Effector memory CD8-positive, alpha-beta T cell (primary cell): Measurements from ENCODE around the gene PLA2G6.

ENCODE experiments used
- ATAC-seq: fragments of 150-1000 bp; cut with Tn5 transposase; replicated peaks from 2 replicates; pipeline ENCODE4 v1.10.0; 2021; ENCODE audit warnings: mild to moderate bottlenecking, moderate library complexity
- DNase-seq, 3 experiments: peaks; one replicate each; pipeline ENCODE4 v3.0.0; 2021
- H3K27ac Mint-ChIP-seq, 2 donors: one replicate each; pipeline ENCODE4 v1.8.0; 2022; ENCODE audit warnings: mild to moderate bottlenecking in 2 of 2, mixed read lengths in 2 of 2, moderate library complexity in 2 of 2
- H3K27me3 Mint-ChIP-seq, 2 donors: one replicate each; pipeline ENCODE4 v1.8.0; 2022; ENCODE audit warnings: mixed read lengths in 2 of 2
- H3K36me3 Mint-ChIP-seq: one replicate; pipeline ENCODE4 v1.8.0; 2022; ENCODE audit warnings: mild to moderate bottlenecking, moderate library complexity, mixed read lengths; ENCODE audit not compliant: insufficient read depth
- H3K4me1 Mint-ChIP-seq, 2 donors: one replicate each; pipeline ENCODE4 v1.8.0; 2022; ENCODE audit warnings: low read depth in 2 of 2, mixed read lengths in 2 of 2
- H3K4me3 Mint-ChIP-seq, 2 donors: one replicate each; pipeline ENCODE4 v1.8.0; 2022; ENCODE audit warnings: mild to moderate bottlenecking in 2 of 2, mixed read lengths in 2 of 2, moderate library complexity in 2 of 2
- H3K9me3 Mint-ChIP-seq, 2 donors: one replicate each; pipeline ENCODE4 v1.8.0; 2022; ENCODE audit warnings: mixed read lengths in 2 of 2
- total RNA-seq, 9 experiments: gene quantifications; one replicate each; lab custom pipeline; 2026; lab: John Stamatoyannopoulos, UW

PLA2G6 gene
- total RNA-seq: 24.6 to 101 (median 49.9) reads per million in 9 experiments

GRCh38 chr22:38181453-38182200 is at the start of gene PLA2G6:
Gene PLA2G6 (minus strand): TSS chr22:38181830. CDS start chr22:38169426, 12,404 bp downstream.
- Mint-ChIP-seq H3K4me1 (peaks cover 30 to 39% of the 10 kb centered on the region in 2 donors), H3K9me3 (no peaks in the 10 kb centered on the region), H3K36me3 (peaks cover 18% of the 10 kb centered on the region), H3K27me3 (no peaks in the 10 kb centered on the region), H3K4me3 (peak within 1 kb of the TSS; percentile 88 to 97), H3K27ac (peak within 1 kb of the TSS; percentile 94 to 96)
- DNase-seq (peak; percentile 95 to 97 (median 95)), ATAC-seq (peak; percentile 85)

- DNase-seq (no peak), ATAC-seq (no peak)
- Mint-ChIP-seq H3K36me3 (peaks cover 28% of the 10 kb centered on the region), H3K27ac (peak overlapping the region in 1 of 2 donors; percentile 82), H3K4me3 (peak overlapping the region in 1 of 2 donors; percentile 17), H3K9me3 (no peaks in the 10 kb centered on the region), H3K4me1 (peaks cover 0 to 18% of the 10 kb centered on the region in 2 donors), H3K27me3 (no peaks in the 10 kb centered on the region)
Observed at GRCh38 chr22:38230916-38231315, 49.3 kb upstream of the PLA2G6 start.

GRCh38 chr22:38230108-38230825 is 48.6 kb upstream of the PLA2G6 start:
- ATAC-seq (peak; percentile 76), DNase-seq (peak; percentile 44 to 52 (median 46))
- Mint-ChIP-seq H3K9me3 (no peaks in the 10 kb centered on the region), H3K27me3 (no peaks in the 10 kb centered on the region), H3K36me3 (peaks cover 25% of the 10 kb centered on the region), H3K4me1 (peaks cover 0 to 18% of the 10 kb centered on the region in 2 donors), H3K4me3 (peak overlapping the region in 1 of 2 donors; percentile 17), H3K27ac (peak overlapping the region; percentile 25 to 82)

GRCh38 chr22:38228873-38229740 is 47.5 kb upstream of the PLA2G6 start:
- ATAC-seq: peak; percentile 56
- Mint-ChIP-seq H3K4me3 (peak overlapping the region in 1 of 2 donors; percentile 24), H3K27ac (peak overlapping the region; percentile 81 to 84), H3K4me1 (peaks cover 0 to 18% of the 10 kb centered on the region in 2 donors), H3K27me3 (no peaks in the 10 kb centered on the region), H3K9me3 (no peaks in the 10 kb centered on the region), H3K36me3 (peaks cover 26% of the 10 kb centered on the region)
- no peak for DNase-seq

- ATAC-seq (no peak), DNase-seq (no peak)
- Mint-ChIP-seq H3K4me3 (peak overlapping the region in 1 of 2 donors; percentile 24), H3K27ac (peak overlapping the region; percentile 81 to 84), H3K27me3 (no peaks in the 10 kb centered on the region), H3K9me3 (no peaks in the 10 kb centered on the region), H3K36me3 (peaks cover 27% of the 10 kb centered on the region), H3K4me1 (peaks cover 0 to 18% of the 10 kb centered on the region in 2 donors)
Observed at GRCh38 chr22:38228326-38228872, 46.8 kb upstream of the PLA2G6 start.

GRCh38 chr22:38226853-38227649 is 45.4 kb upstream of the PLA2G6 start:
- no peaks in the 10 kb centered on the region for H3K27me3 Mint-ChIP-seq
- no peak overlapping the region for H3K27ac Mint-ChIP-seq
- H3K4me3 Mint-ChIP-seq: no peak overlapping the region
- peaks cover 21% of the 10 kb centered on the region for H3K36me3 Mint-ChIP-seq
- DNase-seq (no peak), ATAC-seq (no peak)
- H3K9me3 Mint-ChIP-seq: no peaks in the 10 kb centered on the region
- peaks cover 0 to 23% of the 10 kb centered on the region in 2 donors for H3K4me1 Mint-ChIP-seq

GRCh38 chr22:38223289-38223960 is 41.8 kb upstream of the PLA2G6 start:
- Mint-ChIP-seq H3K9me3 (no peaks in the 10 kb centered on the region), H3K27me3 (no peaks in the 10 kb centered on the region), H3K36me3 (peaks cover 45% of the 10 kb centered on the region), H3K4me3 (no peak overlapping the region), H3K4me1 (peaks cover 6 to 20% of the 10 kb centered on the region in 2 donors), H3K27ac (peak overlapping the region in 1 of 2 donors; percentile 95)
- DNase-seq (no peak), ATAC-seq (no peak)

GRCh38 chr22:38222797-38223119 is 41.1 kb upstream of the PLA2G6 start:
- H3K4me1 Mint-ChIP-seq: peaks cover 6 to 25% of the 10 kb centered on the region in 2 donors
- no peak for DNase-seq
- no peaks in the 10 kb centered on the region for H3K9me3 Mint-ChIP-seq
- H3K4me3 Mint-ChIP-seq: no peak overlapping the region
- peak overlapping the region in 1 of 2 donors; percentile 95 for H3K27ac Mint-ChIP-seq
- ATAC-seq: no peak
- H3K27me3 Mint-ChIP-seq: no peaks in the 10 kb centered on the region
- H3K36me3 Mint-ChIP-seq: peaks cover 52% of the 10 kb centered on the region

GRCh38 chr22:38221908-38222796 is 40.5 kb upstream of the PLA2G6 start:
- peaks cover 6 to 25% of the 10 kb centered on the region in 2 donors for H3K4me1 Mint-ChIP-seq
- no peaks in the 10 kb centered on the region for H3K9me3 Mint-ChIP-seq
- peak overlapping the region in 1 of 2 donors; percentile 95 for H3K27ac Mint-ChIP-seq
- no peaks in the 10 kb centered on the region for H3K27me3 Mint-ChIP-seq
- peaks cover 58% of the 10 kb centered on the region for H3K36me3 Mint-ChIP-seq
- H3K4me3 Mint-ChIP-seq: no peak overlapping the region
- DNase-seq (no peak), ATAC-seq (no peak)

GRCh38 chr22:38221407-38221806 is 39.8 kb upstream of the PLA2G6 start:
- no peak for ATAC-seq
- peaks cover 6 to 25% of the 10 kb centered on the region in 2 donors for H3K4me1 Mint-ChIP-seq
- no peaks in the 10 kb centered on the region for H3K9me3 Mint-ChIP-seq
- H3K27ac Mint-ChIP-seq: peak overlapping the region in 1 of 2 donors; percentile 95
- no peak for DNase-seq
- H3K36me3 Mint-ChIP-seq: peaks cover 65% of the 10 kb centered on the region
- no peak overlapping the region for H3K4me3 Mint-ChIP-seq
- no peaks in the 10 kb centered on the region for H3K27me3 Mint-ChIP-seq

GRCh38 chr22:38220653-38221386 is 39.2 kb upstream of the PLA2G6 start:
- peak overlapping the region in 1 of 2 donors; percentile 95 for H3K27ac Mint-ChIP-seq
- ATAC-seq (no peak), DNase-seq (no peak)
- H3K36me3 Mint-ChIP-seq: peaks cover 69% of the 10 kb centered on the region
- no peak overlapping the region for H3K4me3 Mint-ChIP-seq
- no peaks in the 10 kb centered on the region for H3K27me3 Mint-ChIP-seq
- no peaks in the 10 kb centered on the region for H3K9me3 Mint-ChIP-seq
- peaks cover 6 to 25% of the 10 kb centered on the region in 2 donors for H3K4me1 Mint-ChIP-seq
